Liver (tissue), 9 donors: Measurements from ENCODE around the gene FBXL13. TPM values are rescaled to one million over a fixed set of nuclear protein-coding genes. Genes with fewer than 3 reads are reported as not detected.

ENCODE experiments used
- DNase-seq: peaks from one replicate; pipeline ENCODE4 v3.0.0-alpha.2; 2017; ENCODE audit warnings: low spot score
- H3K27ac ChIP-seq, 2 donors: one replicate each; pipeline ENCODE4 v1.7.0; 2013; ENCODE audit warnings: inconsistent platforms in 2 of 2, low read length in 2 of 2, control low read depth in 1 of 2, low read depth in 1 of 2, mild to moderate bottlenecking in 1 of 2
- H3K27me3 ChIP-seq, 4 donors: one replicate each; pipeline versions ENCODE4 v1.6.1 to v1.7.0; 2013; ENCODE audit warnings: low read length in 3 of 4, inconsistent platforms in 1 of 4, mild to moderate bottlenecking in 1 of 4, moderate library complexity in 1 of 4; ENCODE audit not compliant: control insufficient read depth in 4 of 4, insufficient read depth in 4 of 4
- H3K36me3 ChIP-seq, 4 donors: one replicate each; pipeline versions ENCODE4 v1.6.1 to v1.7.0; 2013; ENCODE audit warnings: low read length in 3 of 4, mild to moderate bottlenecking in 3 of 4, low read depth in 1 of 4, moderate library complexity in 1 of 4; ENCODE audit not compliant: control insufficient read depth in 4 of 4, insufficient read depth in 3 of 4
- H3K4me1 ChIP-seq, 4 donors: one replicate each; pipeline versions ENCODE4 v1.6.1 to v1.7.0; 2013; ENCODE audit warnings: low read length in 3 of 4, mild to moderate bottlenecking in 3 of 4, moderate library complexity in 1 of 4; ENCODE audit not compliant: control insufficient read depth in 4 of 4, insufficient read depth in 4 of 4
- H3K4me3 ChIP-seq, 3 donors: one replicate each; pipeline versions ENCODE4 v1.6.1 to v1.7.0; 2013; ENCODE audit warnings: low read length in 3 of 3, control low read depth in 1 of 3, low read depth in 1 of 3, mild to moderate bottlenecking in 1 of 3
- H3K9ac ChIP-seq, 2 donors: one replicate each; pipeline ENCODE4 v1.7.0; 2013; ENCODE audit warnings: low read length in 2 of 2, mild to moderate bottlenecking in 2 of 2, moderate library complexity in 2 of 2, control low read depth in 1 of 2, low read depth in 1 of 2
- H3K9me3 ChIP-seq, 4 donors: one replicate each; pipeline versions ENCODE4 v1.6.1 to v1.7.0; 2013; ENCODE audit warnings: low read length in 3 of 4; ENCODE audit not compliant: control insufficient read depth in 4 of 4
- ATF3 ChIP-seq: IDR thresholded peaks from 2 replicates; pipeline ENCODE4 v1.6.1; 2016; ENCODE audit warnings: antibody characterized with exemption
- CTCF ChIP-seq: fragments of 150-350 bp; IDR thresholded peaks from 2 replicates; pipeline ENCODE4 v1.5.1; 2017; ENCODE audit warnings: improper control_type of control experiment, low read depth, low read length; ENCODE audit not compliant: missing input control
- EGR1 ChIP-seq, 2 donors: IDR thresholded peaks; 2 replicates each; pipeline ENCODE4 v1.6.1; 2016 to 2018; ENCODE audit warnings: antibody characterized with exemption in 2 of 2, low read depth in 2 of 2
- FOXA1 ChIP-seq: IDR thresholded peaks from 2 replicates; pipeline ENCODE4 v1.6.1; 2016; ENCODE audit warnings: antibody characterized with exemption
- FOXA2 ChIP-seq: IDR thresholded peaks from 2 replicates; pipeline ENCODE4 v1.6.1; 2016; ENCODE audit warnings: antibody characterized with exemption
- GABPA ChIP-seq, 2 donors: IDR thresholded peaks in 1 of 2; conservative IDR thresholded peaks in 1 of 2; 2 replicates each; pipeline ENCODE4 v1.6.1; 2016; ENCODE audit warnings: antibody characterized with exemption in 2 of 2, mild to moderate bottlenecking in 1 of 2, moderate library complexity in 1 of 2
- HNF4A ChIP-seq, 2 donors: conservative IDR thresholded peaks; 2 replicates each; pipeline ENCODE4 v1.6.1; 2016; ENCODE audit warnings: antibody characterized with exemption in 2 of 2, mild to moderate bottlenecking in 2 of 2
- HNF4G ChIP-seq: IDR thresholded peaks from 2 replicates; pipeline ENCODE4 v1.6.1; 2016; ENCODE audit warnings: antibody characterized with exemption
- JUND ChIP-seq, 2 donors: IDR thresholded peaks; 2 replicates each; pipeline ENCODE4 v1.6.1; 2016; ENCODE audit warnings: antibody characterized with exemption in 2 of 2
- NR2F2 ChIP-seq: IDR thresholded peaks from 2 replicates; pipeline ENCODE4 v1.6.1; 2016; ENCODE audit warnings: antibody characterized with exemption
- RAD21 ChIP-seq, 2 donors: IDR thresholded peaks; 2 replicates each; pipeline ENCODE4 v1.6.1; 2016; ENCODE audit warnings: antibody characterized with exemption in 2 of 2, mild to moderate bottlenecking in 2 of 2
- RXRA ChIP-seq, 2 donors: IDR thresholded peaks; 2 replicates each; pipeline ENCODE4 v1.6.1; 2017 to 2018; ENCODE audit warnings: antibody characterized with exemption in 2 of 2, mild to moderate bottlenecking in 1 of 2
- SP1 ChIP-seq: IDR thresholded peaks from 2 replicates; pipeline ENCODE4 v1.6.1; 2018; ENCODE audit warnings: antibody characterized with exemption, mild to moderate bottlenecking
- TAF1 ChIP-seq: conservative IDR thresholded peaks from 2 replicates; pipeline ENCODE4 v1.6.1; 2016; ENCODE audit warnings: antibody characterized with exemption, mild to moderate bottlenecking
- YY1 ChIP-seq: IDR thresholded peaks from 2 replicates; pipeline ENCODE4 v1.6.1; 2016; ENCODE audit warnings: antibody characterized with exemption, mild to moderate bottlenecking
- ZBTB33 ChIP-seq: IDR thresholded peaks from 2 replicates; pipeline ENCODE4 v1.6.1; 2016; ENCODE audit warnings: antibody characterized with exemption
- WGBS: extraction: QIAGEN DNeasy Blood & Tissue Kit; methylation state at CpG from one replicate; pipeline ENCODE4 v1.1.7; 2013; 5-methylcytosine and 5-hydroxymethylcytosine counted together
- polyA plus RNA-seq, 2 donors: library from polyadenylated mRNA; stranded (reverse) in 1 of 2; unstranded in 1 of 2; fragments of 200-250 nt in 1 of 2; fragments of >200 nt in 1 of 2; fragmentation: Nextera tagmentation in 1 of 2; extraction: Ambion mirVana in 1 of 2; gene quantifications; one replicate each; pipeline versions ENCODE4 v1.2.1 to v1.2.3, GENCODE V29; 2013 to 2015
- total RNA-seq, 2 donors: library from RNA; depleted of rRNA; stranded (reverse); fragments of >200 nt; gene quantifications; one replicate each; pipeline ENCODE4 v1.2.3, GENCODE V29; 2014
- TF ChIP-seq, protein P1 (sequence below): IDR thresholded peaks from 2 replicates; pipeline ENCODE4 v1.6.1; 2016; ENCODE audit warnings: antibody characterized with exemption
- TF ChIP-seq, protein P2 (sequence below): IDR thresholded peaks from 2 replicates; pipeline ENCODE4 v1.6.1; 2016; ENCODE audit warnings: antibody characterized with exemption, mild to moderate bottlenecking
- donor health status: healthy.
- donor health status: healthy.
- donor health status: healthy.
- donor health status: healthy.
- donor health status: healthy.

The FBXL13 gene
- total RNA-seq (under 1 TPM; 0.70 to 0.75 TPM), polyA plus RNA-seq (under 1 TPM in 1 of 2 donors, not detected in 1; 0.03 TPM)

DNA sequence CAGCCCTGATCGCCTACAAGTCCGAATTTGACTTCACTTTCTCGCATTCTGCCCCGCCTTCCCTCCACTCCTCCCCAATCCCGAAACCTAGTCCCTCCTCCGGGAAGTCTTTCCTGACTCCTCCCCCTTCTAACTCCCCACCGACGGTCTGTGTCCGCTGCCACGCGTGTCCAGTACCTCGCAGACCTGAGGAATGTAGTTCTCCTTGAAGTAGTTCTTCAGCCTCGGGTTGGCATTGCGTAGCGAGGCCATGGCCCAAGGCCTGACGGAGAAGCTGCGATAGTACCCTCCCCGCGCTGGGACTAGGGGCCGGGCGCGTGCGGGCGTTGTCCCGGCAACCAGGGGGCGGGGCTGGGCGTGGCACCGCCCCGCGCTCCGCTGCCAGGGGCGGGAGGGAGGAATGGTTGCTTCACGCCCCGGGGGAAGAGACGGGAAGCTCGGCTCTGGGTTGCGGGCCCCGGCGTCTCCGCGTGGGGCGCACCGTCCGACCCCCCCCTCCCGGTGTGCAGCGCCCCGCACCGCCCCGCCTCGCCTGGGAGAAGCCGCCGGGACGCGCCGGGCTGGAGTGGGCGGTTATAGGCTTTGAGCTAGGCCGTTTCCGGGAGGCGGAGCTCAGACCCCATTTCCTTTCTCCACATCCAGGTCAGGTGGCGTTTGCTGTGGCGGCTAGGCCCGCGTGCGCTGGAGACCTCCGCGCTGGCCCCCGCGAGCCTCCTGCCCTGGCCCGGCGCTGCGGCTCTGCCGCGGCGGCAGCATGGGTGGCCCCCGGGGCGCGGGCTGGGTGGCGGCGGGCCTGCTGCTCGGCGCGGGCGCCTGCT lies at the start of gene FBXL13, which contains the start of gene ARMC10:
Gene FBXL13 (minus strand): TSS at position 278 of the 818 bp plus-strand sequence.
Gene ARMC10 (plus strand): TSS at position 622 of the 818 bp plus-strand sequence. CDS start 133 bp downstream, at position 755.
- Histone ChIP-seq H3K36me3 (no peaks in the 10 kb centered on the region), H3K27ac (peak within 1 kb of the TSS; percentile 78 to 80), H3K4me1 (peaks cover 0 to 29% (median 20%) of the 10 kb centered on the region in 4 donors), H3K4me3 (peak within 1 kb of the TSS; percentile 49 to 99 (median 95)), H3K9ac (peak within 1 kb of the TSS; percentile 57 to 90), H3K9me3 (no peaks in the 10 kb centered on the region), H3K27me3 (no peaks in the 10 kb centered on the region)
- DNase-seq = peak; percentile 95
- under 1% methylated on average over 83 of the region's 83 CpGs for WGBS
- peak in 1 of 2 donors; percentile 11 for TF ChIP-seq RAD21 (IDR thresholded peaks at IDR 0.05)
- TF ChIP-seq GABPA (IDR thresholded peaks at IDR 0.05 in 1 of 2, conservative IDR thresholded peaks at IDR 0.05 in 1 of 2) = peak in 1 of 2 donors; percentile 83
- TF ChIP-seq CTCF = peak; percentile 42
- TF ChIP-seq, protein P1, sequence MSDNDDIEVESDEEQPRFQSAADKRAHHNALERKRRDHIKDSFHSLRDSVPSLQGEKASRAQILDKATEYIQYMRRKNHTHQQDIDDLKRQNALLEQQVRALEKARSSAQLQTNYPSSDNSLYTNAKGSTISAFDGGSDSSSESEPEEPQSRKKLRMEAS = no peak
- peak in 1 of 2 donors; percentile 35 for TF ChIP-seq EGR1 (IDR thresholded peaks at IDR 0.05; ENCODE audit: low read depth in 2 of 2)
- TF ChIP-seq YY1 = peak; percentile 30
- no peak for TF ChIP-seq JUND (IDR thresholded peaks at IDR 0.05)
- peak; percentile 58 for TF ChIP-seq SP1

DNA sequence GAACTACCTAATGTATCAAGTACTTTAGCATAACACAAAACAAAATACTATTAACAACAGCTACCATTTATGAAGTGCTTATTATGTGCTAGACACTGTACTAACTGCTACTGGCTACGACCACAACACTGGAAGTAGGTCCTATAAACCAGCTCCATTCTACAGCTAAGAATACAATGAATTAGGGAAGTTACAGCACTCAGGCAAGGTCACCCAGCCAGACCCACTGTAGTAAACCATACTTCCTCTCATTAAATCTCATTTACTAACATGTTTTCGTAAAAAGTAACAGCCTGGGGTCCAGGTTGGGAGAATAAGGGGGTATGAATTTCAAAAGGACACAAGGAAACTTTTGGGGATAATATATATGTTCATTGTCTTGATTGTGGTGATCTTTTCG lies 48.9 kb upstream of the FBXL13 start:
- H3K9me3 ChIP-seq = no peaks in the 10 kb centered on the region
- H3K36me3 ChIP-seq = peaks cover 0 to 31% (median 25%) of the 10 kb centered on the region in 4 donors
- H3K9ac ChIP-seq = no peak overlapping the region
- TF ChIP-seq JUND (IDR thresholded peaks at IDR 0.05) (no peak), HNF4A (conservative IDR thresholded peaks at IDR 0.05) (no peak), FOXA1 (no peak), RAD21 (IDR thresholded peaks at IDR 0.05) (no peak), TAF1 (no peak), GABPA (IDR thresholded peaks at IDR 0.05 in 1 of 2, conservative IDR thresholded peaks at IDR 0.05 in 1 of 2) (no peak), CTCF (no peak), RXRA (IDR thresholded peaks at IDR 0.05) (no peak), ZBTB33 (no peak), NR2F2 (no peak), HNF4G (no peak), SP1 (no peak), EGR1 (IDR thresholded peaks at IDR 0.05; ENCODE audit: low read depth in 2 of 2) (no peak), ATF3 (no peak), YY1 (no peak), FOXA2 (no peak)
- TF ChIP-seq, protein P1 = no peak
- TF ChIP-seq, protein P2, sequence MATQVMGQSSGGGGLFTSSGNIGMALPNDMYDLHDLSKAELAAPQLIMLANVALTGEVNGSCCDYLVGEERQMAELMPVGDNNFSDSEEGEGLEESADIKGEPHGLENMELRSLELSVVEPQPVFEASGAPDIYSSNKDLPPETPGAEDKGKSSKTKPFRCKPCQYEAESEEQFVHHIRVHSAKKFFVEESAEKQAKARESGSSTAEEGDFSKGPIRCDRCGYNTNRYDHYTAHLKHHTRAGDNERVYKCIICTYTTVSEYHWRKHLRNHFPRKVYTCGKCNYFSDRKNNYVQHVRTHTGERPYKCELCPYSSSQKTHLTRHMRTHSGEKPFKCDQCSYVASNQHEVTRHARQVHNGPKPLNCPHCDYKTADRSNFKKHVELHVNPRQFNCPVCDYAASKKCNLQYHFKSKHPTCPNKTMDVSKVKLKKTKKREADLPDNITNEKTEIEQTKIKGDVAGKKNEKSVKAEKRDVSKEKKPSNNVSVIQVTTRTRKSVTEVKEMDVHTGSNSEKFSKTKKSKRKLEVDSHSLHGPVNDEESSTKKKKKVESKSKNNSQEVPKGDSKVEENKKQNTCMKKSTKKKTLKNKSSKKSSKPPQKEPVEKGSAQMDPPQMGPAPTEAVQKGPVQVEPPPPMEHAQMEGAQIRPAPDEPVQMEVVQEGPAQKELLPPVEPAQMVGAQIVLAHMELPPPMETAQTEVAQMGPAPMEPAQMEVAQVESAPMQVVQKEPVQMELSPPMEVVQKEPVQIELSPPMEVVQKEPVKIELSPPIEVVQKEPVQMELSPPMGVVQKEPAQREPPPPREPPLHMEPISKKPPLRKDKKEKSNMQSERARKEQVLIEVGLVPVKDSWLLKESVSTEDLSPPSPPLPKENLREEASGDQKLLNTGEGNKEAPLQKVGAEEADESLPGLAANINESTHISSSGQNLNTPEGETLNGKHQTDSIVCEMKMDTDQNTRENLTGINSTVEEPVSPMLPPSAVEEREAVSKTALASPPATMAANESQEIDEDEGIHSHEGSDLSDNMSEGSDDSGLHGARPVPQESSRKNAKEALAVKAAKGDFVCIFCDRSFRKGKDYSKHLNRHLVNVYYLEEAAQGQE = no peak
- no peak overlapping the region for H3K27ac ChIP-seq
- no peaks in the 10 kb centered on the region for H3K4me1 ChIP-seq
- H3K4me3 ChIP-seq = no peak overlapping the region
- no peaks in the 10 kb centered on the region for H3K27me3 ChIP-seq
- 60% methylated on average over 3 of the region's 3 CpGs for WGBS
- DNase-seq = no peak
